ENCODE data around the gene SIVA1.

The SIVA1 gene

GRCh38 chr14:104756477-104757237, 3.7 kb downstream of the SIVA1 start:
- TF ChIP-seq BACH2 (CRISPR knock-in tag; IDR thresholded peaks at IDR 0.05; ENCODE audit: borderline replicate concordance) (no peak), TOX (CRISPR knock-in tag; IDR thresholded peaks at IDR 0.05; ENCODE audit: borderline replicate concordance) (no peak), ESRRG (CRISPR knock-in tag; IDR thresholded peaks at IDR 0.05) (no peak)
- no peak for ATAC-seq

- no peak for ATAC-seq
- TF ChIP-seq BACH2 (CRISPR knock-in tag; IDR thresholded peaks at IDR 0.05; ENCODE audit: borderline replicate concordance): no peak
These were observed 4.3 kb downstream of the SIVA1 start for GRCh38 chr14:104757238-104757585.

- no peak for TF ChIP-seq TSHZ2 (CRISPR knock-in tag; IDR thresholded peaks at IDR 0.05)
- no peak for ATAC-seq
These were observed 4.9 kb downstream of the SIVA1 start for GRCh38 chr14:104757681-104758392.

- TF ChIP-seq ZNF70 (CRISPR knock-in tag; IDR thresholded peaks at IDR 0.05) (no peak), ZFP30 (CRISPR knock-in tag; IDR thresholded peaks at IDR 0.05) (no peak), ARNTL (CRISPR knock-in tag; IDR thresholded peaks at IDR 0.05; ENCODE audit: borderline replicate concordance, low read depth) (no peak), TOX (CRISPR knock-in tag; IDR thresholded peaks at IDR 0.05; ENCODE audit: borderline replicate concordance) (no peak), ESRRG (CRISPR knock-in tag; IDR thresholded peaks at IDR 0.05) (no peak), GLIS3 (CRISPR knock-in tag; IDR thresholded peaks at IDR 0.05) (no peak), ZFP3 (CRISPR knock-in tag; IDR thresholded peaks at IDR 0.05) (no peak), SNAI2 (CRISPR knock-in tag; IDR thresholded peaks at IDR 0.05) (no peak), PPARA (CRISPR knock-in tag; IDR thresholded peaks at IDR 0.05; ENCODE audit: borderline replicate concordance) (no peak), CREB5 (CRISPR knock-in tag; IDR thresholded peaks at IDR 0.05; ENCODE audit: low read depth) (no peak)
- ATAC-seq: no peak
These were observed 6.3 kb downstream of the SIVA1 start for GRCh38 chr14:104758981-104759969.

GRCh38 chr14:104765517-104765916, 12.6 kb downstream of the SIVA1 start:
- no peak for ATAC-seq
- TF ChIP-seq OSR1 (CRISPR knock-in tag; IDR thresholded peaks at IDR 0.05) (no peak), PATZ1 (CRISPR knock-in tag; IDR thresholded peaks at IDR 0.05; ENCODE audit: borderline replicate concordance) (no peak), ZFP3 (CRISPR knock-in tag; IDR thresholded peaks at IDR 0.05) (no peak), GLIS3 (CRISPR knock-in tag; IDR thresholded peaks at IDR 0.05) (no peak), ZC3H10 (CRISPR knock-in tag; IDR thresholded peaks at IDR 0.05) (no peak), PPARA (CRISPR knock-in tag; IDR thresholded peaks at IDR 0.05; ENCODE audit: borderline replicate concordance) (no peak), RARB (CRISPR knock-in tag; IDR thresholded peaks at IDR 0.05) (no peak), CSRNP3 (CRISPR knock-in tag; IDR thresholded peaks at IDR 0.05) (no peak), CREB5 (CRISPR knock-in tag; IDR thresholded peaks at IDR 0.05; ENCODE audit: low read depth) (no peak), BACH2 (CRISPR knock-in tag; IDR thresholded peaks at IDR 0.05; ENCODE audit: borderline replicate concordance) (no peak), ZNF8 (CRISPR knock-in tag; IDR thresholded peaks at IDR 0.05) (no peak), ZFP30 (CRISPR knock-in tag; IDR thresholded peaks at IDR 0.05) (no peak), TOX (CRISPR knock-in tag; IDR thresholded peaks at IDR 0.05; ENCODE audit: borderline replicate concordance) (no peak), ESRRG (CRISPR knock-in tag; IDR thresholded peaks at IDR 0.05) (no peak), TSHZ2 (CRISPR knock-in tag; IDR thresholded peaks at IDR 0.05) (no peak), ARNTL (CRISPR knock-in tag; IDR thresholded peaks at IDR 0.05; ENCODE audit: borderline replicate concordance, low read depth) (no peak)

Measured in SK-N-SH treated with all-trans-retinoic acid at 6 μM for 48 hours (cell line).